HCT116 (cell line): Measurements from ENCODE around the gene CCNL1.

ENCODE experiments used
- CTCF ChIP-seq, 3 experiments: fragments of 200-600 bp in 1 of 3; sonication (generic) in 1 of 3; IDR thresholded peaks in 2 of 3; conservative IDR thresholded peaks in 1 of 3; 2 replicates each; pipeline ENCODE4 v1.5.1; 2012 to 2017; ENCODE audit warnings: low read depth in 2 of 3, low read length in 2 of 3, antibody characterized with exemption in 1 of 3, borderline replicate concordance in 1 of 3, control low read depth in 1 of 3, mild to moderate bottlenecking in 1 of 3, mixed read lengths in 1 of 3, mixed run types in 1 of 3, moderate library complexity in 1 of 3; ENCODE audit not compliant: insufficient read depth in 1 of 3
- EZH2phosphoT487 ChIP-seq: fragments of 200-600 bp; IDR thresholded peaks from 2 replicates; pipeline ENCODE4 v1.6.1; 2018; ENCODE audit warnings: antibody characterized with exemption, borderline replicate concordance
- MAX ChIP-seq: IDR thresholded peaks from 2 replicates; pipeline ENCODE4 v1.6.1; 2012
- POLR2A ChIP-seq: IDR thresholded peaks from 2 replicates; pipeline ENCODE4 v1.7.0; 2011; ENCODE audit warnings: borderline replicate concordance; ENCODE audit not compliant: insufficient read depth, insufficient read length; ENCODE audit errors: extremely low read depth
- POLR2AphosphoS5 ChIP-seq: IDR thresholded peaks from 2 replicates; pipeline ENCODE4 v1.6.1; 2011; ENCODE audit warnings: mild to moderate bottlenecking, low read depth, low read length, moderate library complexity
- SRF ChIP-seq: IDR thresholded peaks from 2 replicates; pipeline ENCODE4 v1.6.1; 2012; ENCODE audit warnings: low read depth
- TCF7L2 ChIP-seq: IDR thresholded peaks from 2 replicates; pipeline ENCODE4 v1.7.0; 2011; ENCODE audit warnings: borderline replicate concordance, inconsistent platforms; ENCODE audit not compliant: insufficient read depth, insufficient read length; ENCODE audit errors: extremely low read depth
- ZBTB33 ChIP-seq: IDR thresholded peaks from 2 replicates; pipeline ENCODE4 v1.6.1; 2011; ENCODE audit warnings: mild to moderate bottlenecking, low read length, moderate library complexity; ENCODE audit not compliant: insufficient replicate concordance; ENCODE audit errors: extremely low read depth

- no peak for TF ChIP-seq CTCF (IDR thresholded peaks at IDR 0.05 in 2 of 3, conservative IDR thresholded peaks at IDR 0.05 in 1 of 3; ENCODE audit: borderline replicate concordance in 1 of 3, insufficient read depth in 1 of 3, low read depth in 2 of 3, low read length in 2 of 3)
- TF ChIP-seq POLR2A, result no peak
- TF ChIP-seq MAX, result no peak
- TF ChIP-seq TCF7L2, result no peak
- no peak for TF ChIP-seq POLR2AphosphoS5
- no peak for TF ChIP-seq ZBTB33
- TF ChIP-seq SRF, result no peak
- no peak for TF ChIP-seq EZH2phosphoT487
Measured at GRCh38 chr3:157131861-157132260, 28.1 kb downstream of the CCNL1 start.
